MV-4-11 (cell line): ENCODE measurements around the gene SH3BP2.

Experiments used
- DNase-seq: peaks from one replicate; lab custom pipeline; 2025; lab: John Stamatoyannopoulos, UW

The SH3BP2 gene

GRCh38 chr4:2803624-2804448 lies 11.0 kb downstream of the SH3BP2 start:
- DNase-seq: peak; percentile 90

DNA sequence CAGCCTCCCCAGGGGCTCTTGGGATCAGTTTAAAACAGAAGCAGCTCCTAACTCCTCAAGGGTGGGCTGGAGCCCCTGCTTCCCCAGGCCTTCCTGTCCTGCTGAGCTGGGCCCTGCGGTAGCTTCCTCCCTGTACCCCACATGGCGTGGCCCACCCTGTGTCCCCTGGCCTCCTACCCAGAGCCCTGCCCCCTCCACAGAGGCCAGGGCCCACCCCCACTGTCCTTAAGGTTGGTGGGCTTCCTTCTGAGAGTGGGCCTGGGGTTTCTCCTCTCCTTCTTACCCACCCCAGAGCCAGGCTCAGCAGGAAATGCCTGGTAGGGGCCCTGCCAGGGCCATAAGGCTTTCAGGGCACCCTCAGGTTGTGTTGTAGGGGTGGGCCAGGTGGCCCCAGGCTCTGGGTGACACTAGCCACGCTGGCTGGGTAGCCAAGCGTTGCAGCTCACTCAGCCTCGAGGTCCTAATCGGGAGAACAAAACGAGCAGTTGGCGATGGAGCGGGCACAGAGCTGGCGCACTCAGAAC lies 11.6 kb downstream of the SH3BP2 start:
- DNase-seq: no peak

GRCh38 chr4:2804973-2805501 lies 12.2 kb downstream of the SH3BP2 start:
- DNase-seq: no peak

- no peak for DNase-seq
Observed at GRCh38 chr4:2805712-2806389, 13.0 kb downstream of the SH3BP2 start.

DNA sequence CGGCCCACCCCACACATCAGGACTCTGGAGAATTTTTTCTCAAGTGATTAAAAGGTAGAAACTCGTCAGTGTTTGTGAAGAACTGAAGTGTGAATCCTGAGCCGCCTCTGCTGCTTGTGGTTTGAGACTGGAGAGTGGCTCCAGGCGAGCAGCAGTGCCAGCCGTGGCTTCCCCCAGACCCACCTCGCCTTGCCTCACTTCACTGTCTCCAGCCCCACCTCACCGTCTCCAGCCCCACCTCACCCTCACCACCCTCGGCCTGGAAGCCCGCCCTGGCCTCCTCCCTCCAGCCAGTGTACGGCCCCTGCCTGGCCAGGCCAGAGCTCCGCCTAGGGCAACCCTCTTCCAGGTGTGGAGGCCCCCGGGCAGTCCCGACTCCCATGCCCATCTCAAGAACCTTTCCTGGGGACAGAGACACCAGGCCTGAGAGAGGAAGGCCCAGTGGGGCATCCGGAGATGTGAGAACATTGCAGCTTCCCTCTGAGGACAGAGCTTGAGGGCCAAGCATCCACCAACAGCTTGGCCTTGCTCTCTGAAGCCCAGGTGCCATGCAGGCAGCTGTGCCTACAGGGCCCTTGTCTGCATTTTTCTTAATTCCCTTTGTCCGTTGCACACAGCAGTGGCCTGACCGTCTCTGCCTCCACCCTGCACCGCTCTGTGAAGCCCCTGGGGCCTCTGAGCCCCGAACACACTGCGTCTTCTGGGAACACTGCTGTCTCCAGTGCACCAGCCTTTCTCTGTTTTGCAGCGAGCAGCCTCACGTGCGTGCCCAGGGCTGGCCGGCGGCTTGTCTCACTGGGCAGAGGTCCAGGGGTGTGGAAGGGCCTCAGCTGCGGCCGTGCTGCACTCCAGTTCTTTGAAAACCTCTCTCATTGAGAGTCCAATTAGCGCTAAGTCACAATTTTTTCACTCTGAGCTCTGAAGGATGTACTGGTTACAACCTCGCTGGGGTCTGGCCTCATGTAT lies 13.8 kb downstream of the SH3BP2 start:
- DNase-seq: no peak

DNA sequence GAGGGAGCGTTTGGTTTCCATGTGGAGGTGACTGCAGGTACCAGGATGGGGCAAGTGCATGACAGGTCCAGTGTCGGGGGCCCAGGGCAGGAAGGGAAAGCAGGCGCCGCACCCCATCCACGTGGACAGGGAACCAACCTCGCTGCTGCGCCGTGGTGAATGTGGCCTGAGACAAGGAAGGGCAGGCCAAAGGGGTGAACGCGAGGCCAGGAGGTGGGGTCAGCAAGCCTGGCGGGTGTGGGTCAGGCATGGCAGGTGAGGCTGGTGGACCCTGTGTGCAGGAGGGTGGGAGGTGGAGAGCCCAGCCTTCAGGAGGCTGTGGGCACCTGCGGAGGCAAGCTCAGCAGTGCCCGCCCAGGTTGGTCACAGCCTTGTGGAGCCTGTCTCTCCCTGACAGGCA lies 14.7 kb downstream of the SH3BP2 start:
- DNase-seq: no peak

DNA sequence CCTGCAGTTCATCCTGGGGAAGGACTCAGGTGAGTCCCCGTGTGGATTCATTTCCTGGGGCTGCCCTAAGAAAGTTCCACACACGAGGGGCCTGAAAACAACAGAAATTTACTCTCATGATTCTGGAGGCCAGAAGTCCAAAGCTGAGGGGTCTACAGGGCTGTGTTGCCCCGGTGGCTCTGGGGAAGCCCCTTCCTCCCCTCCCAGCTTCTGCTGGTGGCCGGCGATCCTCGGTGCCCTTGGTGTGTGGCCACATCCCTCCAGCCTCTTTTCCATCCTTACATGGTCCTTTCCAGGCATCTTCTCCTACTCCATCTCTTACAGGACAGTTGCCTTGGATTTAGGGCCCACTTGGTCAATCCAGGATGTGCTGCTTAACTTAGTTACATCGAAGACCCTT lies 15.1 kb downstream of the SH3BP2 start:
- DNase-seq: no peak

DNA sequence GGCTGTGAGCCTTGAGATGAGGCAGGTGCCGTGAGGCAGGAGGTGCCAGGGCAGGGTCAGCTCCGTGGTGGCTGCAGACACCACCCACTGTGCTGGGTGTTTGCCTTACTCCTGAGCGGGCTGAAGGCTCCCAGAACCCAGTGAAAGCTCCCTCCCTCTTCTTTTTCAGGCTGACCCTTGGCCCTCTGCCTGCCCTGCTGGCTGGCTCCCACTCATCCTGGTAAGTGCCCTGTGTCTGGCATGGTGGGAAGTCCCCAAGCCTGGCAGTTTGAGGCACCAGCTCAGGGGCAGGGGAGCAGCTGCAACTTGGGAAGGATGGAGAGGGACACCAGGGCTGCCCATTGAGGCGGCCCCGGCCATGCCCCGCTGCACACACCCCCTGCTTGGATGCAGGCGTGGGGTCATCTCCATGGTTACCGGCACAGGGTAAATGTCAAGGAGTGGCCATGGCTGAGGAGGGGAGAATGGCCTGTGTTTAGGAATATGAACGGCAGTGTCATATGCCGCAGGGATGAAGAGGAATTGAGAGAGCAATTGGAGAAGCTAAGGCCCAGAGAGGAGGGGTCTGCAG lies 16.8 kb downstream of the SH3BP2 start:
- DNase-seq: no peak

DNA sequence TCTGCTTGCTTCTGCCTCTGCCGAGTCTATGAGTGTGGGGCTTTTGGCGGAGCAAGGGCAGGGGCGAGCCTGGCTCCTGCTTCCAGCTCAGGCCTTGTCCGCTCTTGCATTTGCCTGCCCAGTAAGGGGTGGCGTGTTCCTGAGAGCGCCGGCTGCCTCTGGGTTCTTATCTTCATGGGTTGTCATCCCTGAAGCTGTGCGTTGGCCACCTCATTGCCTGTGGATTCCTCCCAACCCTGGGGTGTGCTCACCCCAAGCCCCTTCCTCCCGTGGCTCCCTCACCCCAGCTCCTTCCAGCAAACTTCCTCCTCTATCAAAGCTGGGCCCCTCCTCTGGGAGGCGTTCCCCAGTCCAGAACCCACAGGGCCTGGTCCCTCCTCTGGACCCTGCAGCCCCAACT lies 17.5 kb downstream of the SH3BP2 start:
- no peak for DNase-seq

DNA sequence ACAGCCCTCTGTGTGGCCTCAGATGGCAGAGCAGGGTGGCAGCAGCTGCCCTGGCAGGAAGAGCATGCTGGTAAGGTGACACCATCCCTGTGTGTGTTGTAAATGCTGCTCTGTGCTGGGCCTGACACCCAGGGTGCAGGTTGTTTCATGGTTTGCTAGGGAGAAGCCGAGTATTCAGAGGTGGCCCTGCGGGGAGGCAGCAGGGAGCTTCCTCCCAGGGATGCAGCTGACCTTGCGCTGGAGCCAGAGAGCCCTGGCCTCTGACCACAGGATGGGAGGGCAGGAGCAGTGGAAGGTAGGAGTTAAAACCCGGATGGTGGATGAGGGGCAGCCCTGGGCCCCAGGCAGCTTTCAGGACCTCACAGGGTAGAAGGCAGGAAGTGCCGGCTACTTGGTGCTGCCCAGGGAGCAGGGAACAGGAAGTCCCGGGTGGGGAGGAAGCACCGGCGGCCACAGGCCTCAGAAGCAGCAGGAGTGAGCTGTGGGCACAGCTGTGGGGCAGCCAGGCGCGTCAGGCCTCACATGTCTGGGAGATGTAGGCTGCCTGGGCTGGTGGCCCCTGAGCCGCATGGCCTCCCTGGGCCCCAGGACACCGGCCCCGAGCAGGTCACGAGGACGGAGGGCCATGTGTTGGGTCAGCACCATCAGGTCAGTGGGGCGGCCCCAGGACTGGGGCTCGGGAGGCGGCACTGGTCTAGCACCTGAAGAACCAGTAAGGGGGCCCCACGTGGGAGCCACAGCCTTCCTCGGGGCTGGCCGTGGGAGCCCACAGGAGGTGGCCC lies 19.1 kb downstream of the SH3BP2 start:
- DNase-seq: peak; percentile 96

GRCh38 chr4:2812612-2813354 lies 19.9 kb downstream of the SH3BP2 start:
- peak; percentile 21 for DNase-seq

DNA sequence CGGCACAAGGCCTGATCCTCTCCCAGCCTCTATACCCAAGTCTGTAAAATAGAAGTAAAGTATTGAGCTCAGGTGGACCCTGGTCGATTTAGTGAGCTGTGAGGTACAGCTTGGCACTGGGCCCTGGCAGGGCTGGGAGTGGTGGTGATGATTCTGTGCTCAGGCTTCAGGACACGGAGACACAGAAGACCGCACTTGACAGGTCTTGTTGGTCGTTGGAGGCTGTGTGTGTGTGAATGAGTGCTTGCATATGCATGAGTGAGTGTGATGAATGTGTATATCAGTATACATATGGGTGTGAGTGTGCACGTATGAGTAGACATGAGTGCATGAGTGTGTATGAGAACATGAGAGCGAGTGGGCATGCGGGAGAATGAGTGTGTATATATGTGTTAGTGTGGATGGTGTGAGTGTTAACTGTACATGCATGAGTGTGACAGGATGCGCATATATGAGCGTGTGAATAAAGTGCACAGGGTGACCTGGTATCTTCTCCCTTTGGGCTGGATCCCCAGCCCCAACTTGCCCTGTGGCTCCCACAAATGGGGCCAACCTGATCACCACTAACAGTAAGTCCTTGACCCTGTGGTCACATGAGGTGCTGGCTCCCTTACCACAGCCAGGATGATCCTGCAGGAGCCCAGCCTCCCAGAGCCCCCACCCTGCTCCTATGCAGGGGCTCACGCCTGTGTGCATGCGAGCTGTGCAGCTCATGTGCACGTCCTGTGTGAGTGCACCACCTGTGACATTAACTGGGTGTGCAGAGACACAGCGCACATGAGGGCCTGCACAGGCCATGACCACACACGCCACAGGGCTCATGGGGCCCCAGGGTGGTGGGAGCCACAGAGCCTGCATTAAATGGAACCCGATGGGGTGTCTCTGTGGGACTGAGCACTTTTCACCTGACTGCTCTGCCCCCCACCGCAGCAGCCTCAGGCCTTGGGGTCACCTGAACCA lies 20.8 kb downstream of the SH3BP2 start:
- DNase-seq: no peak

GRCh38 chr4:2814627-2815270 lies 21.9 kb downstream of the SH3BP2 start:
- DNase-seq: no peak

GRCh38 chr4:2816401-2816954 lies 23.6 kb downstream of the SH3BP2 start:
- DNase-seq: peak; percentile 49

GRCh38 chr4:2817137-2817536 lies 24.3 kb downstream of the SH3BP2 start:
- DNase-seq: no peak

- no peak for DNase-seq
Observed at GRCh38 chr4:2817701-2818350, 24.9 kb downstream of the SH3BP2 start.

GRCh38 chr4:2818351-2818939 lies 25.6 kb downstream of the SH3BP2 start:
- DNase-seq: no peak
